HG03108 (cell line): ENCODE results near the gene UTS2R.
"Not testable (repeated sequence)": the region's sequence is repeated elsewhere in the genome, so short reads cannot be mapped to it uniquely, and the experiment has no call there.

Experiments
- ATAC-seq: cut with Tn5 transposase; IDR thresholded peaks from one replicate; pipeline ENCODE4 v1.9.1; 2021; ENCODE audit warnings: moderate library complexity; ENCODE audit not compliant: unreplicated experiment

Gene UTS2R

DNA sequence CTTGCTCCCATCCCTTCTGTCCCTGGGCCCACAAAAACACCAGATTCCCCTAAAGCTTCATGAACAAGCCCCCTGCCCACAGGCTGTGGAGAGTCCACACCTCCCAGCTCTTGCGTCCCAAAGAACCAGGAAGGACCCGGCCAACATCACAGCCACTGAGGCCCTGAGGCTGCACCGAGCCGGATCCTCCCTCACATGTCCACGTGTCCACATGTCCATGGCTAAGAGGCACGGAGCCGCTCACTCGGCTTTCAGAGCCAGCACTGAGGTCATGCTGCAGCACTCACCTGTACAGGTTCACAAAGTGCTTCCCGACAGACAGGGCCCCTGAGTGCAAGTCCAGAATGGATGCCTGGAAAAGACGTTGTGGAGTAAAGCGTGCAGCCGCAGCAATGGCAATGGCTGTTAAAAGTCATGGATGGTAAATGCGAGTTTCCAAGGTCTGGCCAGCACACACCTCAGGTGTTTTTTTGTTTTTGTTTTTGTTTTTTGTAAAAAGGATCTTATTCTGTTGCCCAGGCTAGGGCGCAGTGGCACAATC, 34.6 kb downstream of the UTS2R start:
- ATAC-seq = no peak

DNA sequence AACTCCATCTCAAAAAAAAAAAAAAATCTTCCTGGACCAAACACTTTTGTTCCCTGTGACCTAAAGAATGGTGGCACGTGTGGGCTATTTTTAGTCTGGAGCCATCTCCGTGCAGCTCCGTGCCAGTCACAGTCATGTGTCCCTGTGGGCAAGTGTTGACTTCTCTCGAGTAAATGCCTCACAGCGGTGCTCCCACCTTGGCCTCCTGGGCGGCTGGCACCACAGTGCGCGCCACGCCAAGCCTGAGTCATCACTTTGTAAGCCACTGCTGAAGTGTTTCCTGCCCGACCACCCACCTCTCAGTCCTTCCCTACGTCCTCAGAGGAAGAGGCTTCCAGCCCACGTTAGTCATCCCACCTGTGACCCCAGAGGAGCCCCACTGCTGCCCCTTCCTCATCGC, 35.7 kb downstream of the UTS2R start:
- ATAC-seq = no peak

DNA sequence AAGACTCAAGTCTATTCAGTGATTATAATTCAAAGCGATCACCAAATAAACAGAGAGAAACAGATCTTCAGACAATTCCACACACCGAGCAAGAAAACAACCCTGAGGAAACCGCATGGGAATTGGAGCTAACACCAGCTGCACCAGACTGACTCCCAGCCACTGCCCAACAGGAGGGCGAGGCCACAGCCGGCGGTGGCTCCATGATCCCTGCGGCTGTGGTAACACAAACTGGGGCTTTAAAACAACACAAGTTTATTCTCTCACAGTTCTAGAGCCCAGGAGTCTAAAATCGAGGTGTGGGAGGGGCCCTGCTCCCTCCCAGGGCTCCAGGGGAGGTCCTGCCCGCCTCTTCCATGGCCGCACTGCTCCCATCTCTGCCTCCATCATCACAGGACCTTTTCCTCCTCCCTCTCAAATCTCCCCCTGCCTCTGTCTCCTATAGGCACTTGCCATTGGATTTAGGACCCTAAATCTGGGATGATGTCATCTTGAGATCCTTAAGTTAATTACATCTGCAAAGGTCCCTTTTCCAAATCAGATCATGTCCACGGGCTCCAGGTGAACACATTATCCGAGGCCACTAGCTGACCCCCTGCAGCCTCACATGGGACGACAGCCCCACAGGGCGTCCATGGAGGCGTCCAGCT, 36.8 kb downstream of the UTS2R start:
- no peak for ATAC-seq

DNA sequence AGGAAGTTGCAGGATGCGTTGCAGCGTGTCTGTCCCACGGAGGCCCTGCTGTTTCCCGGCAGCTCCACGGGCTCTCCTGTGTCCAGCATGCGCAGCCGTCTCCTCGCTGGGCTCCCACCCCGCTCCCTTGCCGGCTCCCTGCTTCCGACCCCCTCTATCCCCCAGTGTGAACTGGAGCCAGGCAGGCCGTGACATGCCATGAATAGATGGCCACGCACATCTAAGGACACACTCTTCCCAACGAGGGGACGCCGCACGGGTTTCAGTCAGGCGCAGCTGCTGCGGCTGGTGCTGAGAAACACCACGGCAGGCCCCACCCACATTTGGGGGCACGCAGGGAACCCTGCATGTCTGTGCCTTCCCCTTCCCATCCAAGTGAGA, 37.4 kb downstream of the UTS2R start:
- no peak for ATAC-seq

DNA sequence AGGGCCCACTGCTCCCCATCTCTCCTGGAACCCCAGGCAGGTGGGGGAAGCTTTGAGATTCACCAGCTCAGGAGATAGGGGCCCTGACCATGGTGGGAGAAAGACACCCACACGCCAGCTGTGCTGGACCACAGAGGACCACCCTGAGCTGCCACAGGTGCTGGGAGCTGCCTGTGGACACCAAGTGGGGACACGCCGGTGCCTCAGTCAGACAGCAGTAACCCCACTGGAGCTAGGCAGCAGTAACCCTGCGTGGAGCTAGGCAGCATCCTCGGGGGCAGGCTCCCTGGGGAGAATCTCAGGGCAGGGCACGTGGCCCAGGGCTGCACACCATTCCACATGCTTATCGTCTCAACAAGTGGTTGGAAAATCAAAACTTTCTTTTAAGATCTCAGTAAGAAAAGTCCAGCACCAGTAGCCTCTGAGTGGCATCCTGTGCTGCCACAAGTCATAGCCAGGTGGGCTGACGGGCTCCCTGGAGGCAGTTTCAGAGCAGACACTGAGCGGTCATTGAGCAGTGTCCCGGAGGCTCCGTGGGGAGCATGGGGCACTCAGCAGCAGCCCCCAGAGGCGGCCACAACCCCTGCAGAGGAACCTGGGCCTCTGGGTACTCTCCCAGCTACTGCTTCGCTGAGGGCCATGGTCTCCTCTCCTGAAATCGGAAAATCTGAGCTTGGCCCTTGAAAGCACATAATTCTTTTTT, 38.6 kb downstream of the UTS2R start:
- no peak for ATAC-seq

DNA sequence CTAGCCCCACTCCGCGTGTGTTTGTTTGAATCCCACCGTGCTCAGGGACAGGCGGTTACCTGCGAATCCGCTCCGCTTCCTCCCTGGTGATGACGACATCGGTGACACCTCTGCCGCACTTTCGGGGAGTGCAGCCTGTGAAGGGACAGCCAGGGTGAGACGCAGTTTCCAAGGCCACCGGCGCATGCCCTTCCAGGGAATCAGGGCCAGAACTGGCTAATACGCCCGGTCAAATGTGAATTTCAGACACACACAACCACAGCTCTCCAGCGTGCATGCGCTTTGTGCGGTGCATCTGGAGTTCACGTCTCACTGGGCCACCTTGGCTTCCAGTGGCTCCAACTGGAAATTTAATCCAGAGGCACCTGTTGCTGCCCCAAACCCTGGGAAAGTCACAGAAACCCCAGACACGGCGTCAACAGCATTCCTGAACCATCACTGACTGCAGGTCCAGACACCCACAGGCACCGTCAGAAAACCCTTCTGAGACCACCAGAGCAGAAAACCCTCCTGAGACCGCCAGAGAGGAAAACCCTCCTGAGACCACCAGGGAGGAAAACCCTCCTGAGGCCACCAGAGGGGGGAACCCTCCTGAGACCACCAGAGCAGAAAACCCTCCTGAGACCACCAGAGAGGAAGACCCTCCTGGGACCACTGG, 40.0 kb downstream of the UTS2R start:
- no peak for ATAC-seq

DNA sequence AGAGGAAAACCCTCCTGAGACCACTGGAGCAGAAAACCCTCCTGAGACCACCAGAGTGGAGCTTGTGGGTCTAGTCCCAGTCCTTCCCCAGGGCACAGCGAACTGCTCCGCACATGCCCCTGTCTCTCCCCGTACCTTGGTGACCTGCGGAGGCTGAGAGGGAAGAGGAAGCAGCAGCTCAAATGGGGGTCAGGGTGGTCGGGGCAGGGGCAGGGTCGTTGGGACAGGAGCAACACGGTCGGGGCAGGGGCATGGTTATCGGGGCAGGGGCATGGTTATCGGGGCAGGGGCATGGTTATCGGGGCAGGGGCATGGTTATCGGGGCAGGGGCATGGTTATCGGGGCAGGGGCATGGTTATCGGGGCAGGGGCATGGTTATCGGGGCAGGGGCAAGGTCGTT, 40.5 kb downstream of the UTS2R start:
- ATAC-seq = not testable (repeated sequence)

DNA sequence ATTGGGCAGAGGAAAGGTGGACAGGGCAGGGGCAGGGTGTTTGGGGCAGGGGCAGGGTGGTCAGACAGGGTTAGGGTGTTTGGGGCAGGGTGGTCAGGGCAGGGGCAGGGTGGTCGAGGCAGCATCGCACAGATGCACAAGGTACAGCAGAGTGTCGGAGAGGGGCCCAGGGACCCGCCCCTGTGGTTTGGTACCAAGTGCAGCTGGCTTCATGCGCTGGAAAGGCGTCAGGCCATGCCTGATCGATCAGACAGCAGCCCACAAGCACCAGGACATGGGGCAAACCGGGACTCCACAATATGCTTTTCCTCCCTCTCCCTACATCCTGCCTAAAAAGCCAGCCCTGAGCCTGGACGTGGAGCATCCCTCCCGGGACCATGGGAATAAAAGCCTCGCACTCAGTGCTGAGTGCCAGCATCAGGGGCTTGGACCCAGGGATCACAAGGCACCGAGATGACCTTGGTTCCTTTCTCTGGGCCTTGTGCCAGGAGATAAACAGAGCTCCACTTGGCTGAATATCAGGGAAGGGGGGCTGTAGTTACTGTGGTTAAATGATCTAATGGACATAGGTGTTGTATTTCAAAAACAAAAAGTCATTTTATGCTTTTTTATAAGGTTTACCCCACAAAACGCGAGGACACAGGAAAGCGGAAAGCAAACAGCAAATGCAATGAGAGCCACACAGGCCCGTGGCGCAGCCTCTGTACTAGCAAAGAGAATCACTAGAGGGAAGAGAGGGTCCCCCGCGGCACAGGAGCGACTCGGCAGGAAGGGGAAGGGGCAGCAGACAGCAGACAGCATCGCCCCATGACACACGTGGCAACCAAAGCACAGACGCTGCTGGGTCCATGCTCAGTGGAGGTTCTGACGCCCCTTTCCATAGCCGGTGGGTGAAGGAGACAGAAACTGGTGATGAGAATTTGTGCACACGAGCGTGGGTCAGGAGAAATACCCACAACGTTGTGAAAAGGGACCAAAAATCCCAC, 41.3 kb downstream of the UTS2R start:
- no peak for ATAC-seq

DNA sequence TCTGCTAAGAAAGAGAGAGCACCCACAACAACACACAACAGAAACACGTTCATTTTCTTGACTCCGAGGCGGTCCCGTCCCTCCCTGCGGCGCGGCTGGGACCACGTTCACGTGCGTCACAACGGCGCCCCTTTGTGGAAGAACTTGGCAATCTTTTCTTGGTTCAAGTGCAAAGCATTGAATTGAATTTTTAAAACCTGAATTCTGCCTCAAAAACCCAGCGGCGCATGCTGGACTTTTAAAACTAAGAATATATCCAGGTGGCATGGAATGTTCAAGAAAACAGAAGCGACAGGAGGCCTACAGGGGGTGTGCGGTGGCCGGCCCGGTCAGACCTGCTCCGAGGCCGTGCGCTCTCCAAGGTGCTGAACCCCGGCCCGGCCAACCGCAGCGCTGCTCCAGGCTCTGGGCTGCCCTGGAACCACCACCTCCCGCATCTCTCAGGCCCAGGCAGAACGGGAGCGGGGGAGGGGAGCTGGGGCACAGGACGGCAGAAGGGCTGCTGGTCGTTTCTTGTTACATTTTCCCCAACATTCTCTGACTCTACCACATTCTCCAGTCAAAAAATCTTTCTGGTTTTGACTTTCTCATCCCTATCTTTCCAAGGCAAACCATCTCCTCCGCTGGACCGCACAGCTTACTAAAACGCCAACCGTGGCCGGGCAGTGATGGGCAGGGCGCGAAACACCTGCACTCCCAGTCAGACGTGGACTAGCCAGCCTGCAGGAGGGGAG, 43.1 kb downstream of the UTS2R start:
- no peak for ATAC-seq

DNA sequence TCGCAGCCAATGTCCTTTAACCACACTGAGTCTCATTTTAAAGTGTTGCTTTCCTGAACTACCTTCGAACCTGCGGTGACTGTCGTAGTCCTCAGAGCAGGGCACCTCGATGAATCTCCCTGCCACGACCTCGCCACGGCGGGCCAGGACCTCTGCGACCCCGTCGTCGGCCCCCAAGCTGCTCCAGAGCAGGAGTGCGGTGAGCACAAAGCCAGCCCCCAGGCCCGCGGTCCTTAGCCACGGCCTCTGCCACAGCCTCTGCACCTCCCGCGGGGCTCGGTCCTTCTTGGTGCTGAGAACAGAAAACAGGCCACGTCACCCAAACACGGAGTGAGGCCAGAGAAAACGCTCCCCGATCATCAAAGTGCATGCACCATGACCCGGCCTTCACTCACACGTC, 43.8 kb downstream of the UTS2R start:
- no peak for ATAC-seq

DNA sequence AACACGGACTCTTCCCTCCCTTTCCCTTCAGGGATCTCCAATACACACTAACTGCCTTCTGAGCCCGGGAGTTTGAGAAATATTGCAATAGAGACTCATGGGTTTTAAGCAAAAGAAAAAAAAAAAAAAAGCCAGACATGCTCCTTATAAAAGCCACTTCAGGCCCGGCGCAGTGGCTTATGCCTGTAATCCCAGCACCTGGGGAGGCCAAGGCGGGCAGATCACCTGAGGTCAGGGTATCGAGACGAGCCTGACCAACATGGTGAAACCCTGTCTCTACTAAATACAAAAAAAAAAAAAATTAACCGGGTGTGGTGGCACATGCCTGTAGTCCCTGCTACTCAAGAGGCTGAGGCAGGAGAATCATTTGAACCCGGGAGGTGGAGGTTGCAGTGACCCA, 44.2 kb downstream of the UTS2R start:
- no peak for ATAC-seq

DNA sequence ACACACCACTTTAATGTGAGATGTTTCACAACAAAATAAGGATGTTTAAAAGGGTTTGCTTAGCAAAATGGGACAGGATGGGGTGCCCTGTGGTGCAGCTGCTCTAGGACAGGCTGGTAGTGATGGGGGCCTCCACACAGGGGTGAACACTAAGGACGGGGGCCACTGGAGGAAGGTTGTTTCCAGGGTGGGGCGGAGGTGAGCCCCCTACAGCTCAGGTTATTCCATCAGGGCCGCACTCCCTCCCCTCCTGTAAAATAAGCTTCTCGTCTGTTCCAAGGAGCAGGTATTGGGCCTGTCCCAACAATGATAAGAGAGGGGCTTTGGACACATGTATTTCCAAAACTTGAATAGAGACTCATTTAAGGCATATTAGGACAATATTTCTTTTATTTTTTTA, 44.7 kb downstream of the UTS2R start:
- ATAC-seq = no peak

DNA sequence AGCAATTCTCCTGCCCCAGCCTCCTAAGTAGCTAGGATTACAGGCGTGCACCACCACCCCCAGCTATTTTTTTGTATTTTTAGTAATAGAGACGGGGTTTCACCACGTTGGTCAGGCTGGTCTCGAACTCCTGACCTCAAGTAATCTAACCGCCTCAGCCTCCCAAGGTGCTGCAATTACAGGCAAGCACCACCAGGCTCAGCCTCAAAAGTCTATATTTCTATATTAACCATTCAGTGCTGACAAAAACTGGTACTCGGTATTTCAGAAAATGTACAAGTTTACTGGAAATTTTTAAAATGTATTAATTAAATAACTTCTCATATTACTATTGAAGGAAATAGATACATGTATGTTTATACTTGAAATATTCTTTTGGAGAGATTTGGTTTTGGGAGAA, 45.2 kb downstream of the UTS2R start:
- no peak for ATAC-seq

DNA sequence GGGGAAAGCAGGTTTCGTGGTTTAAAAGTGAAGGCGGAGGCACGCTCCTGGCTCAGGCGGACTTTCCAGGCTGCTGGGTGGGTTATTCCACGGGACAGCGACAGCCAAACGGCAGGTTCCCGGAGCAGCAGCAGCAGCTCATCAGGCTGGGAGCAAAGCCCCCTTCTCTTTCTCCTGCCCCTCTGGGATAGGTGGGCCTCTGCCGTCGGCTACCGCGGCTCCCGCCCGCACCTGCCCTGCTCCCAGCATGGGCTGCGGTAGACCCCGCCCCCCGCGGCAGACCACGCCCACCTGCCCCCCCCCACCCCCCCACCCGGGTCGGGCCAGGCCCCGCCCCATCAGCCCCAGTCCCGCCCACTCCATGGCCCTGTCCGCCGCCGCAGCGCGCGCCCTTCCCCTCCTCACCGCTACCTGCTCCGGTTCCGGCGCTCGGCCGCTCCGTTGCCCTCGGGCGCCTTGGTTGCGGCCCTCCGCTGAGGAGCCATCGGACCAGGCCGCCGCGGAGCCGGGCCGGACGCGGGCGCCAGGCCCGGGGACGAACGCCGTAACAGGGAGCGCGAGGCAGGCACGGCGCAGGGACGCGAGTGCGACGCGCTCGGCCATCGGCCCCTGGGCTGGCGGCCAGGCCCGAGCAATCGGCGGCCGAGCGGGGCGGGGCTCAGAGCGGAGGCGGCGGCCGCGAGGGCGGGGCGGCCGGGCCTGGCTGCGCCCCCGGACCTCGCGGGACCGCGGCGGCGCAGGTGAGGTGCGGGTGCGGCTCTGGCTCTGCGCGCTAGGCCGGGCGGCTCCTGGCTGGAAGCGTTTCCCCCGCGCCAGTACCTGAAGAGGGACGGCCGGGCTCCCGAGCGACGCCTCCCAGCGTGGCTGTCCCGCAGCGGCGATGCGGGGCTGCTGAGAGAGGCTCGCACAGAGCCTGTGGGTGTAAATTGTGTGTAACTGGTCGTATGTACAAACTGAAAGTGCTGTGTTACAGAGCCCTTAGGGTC, 46.7 kb downstream of the UTS2R start, which contains the start of the genes HEXD and OGFOD3:
Gene HEXD (plus strand): TSS at position 347 of the 986 bp plus-strand sequence. CDS start 1,453 bp downstream, outside the sequence.
Gene OGFOD3 (minus strand): TSS at position 586 of the 986 bp plus-strand sequence. CDS start 101 bp downstream, at position 485.
- peak; percentile 66 for ATAC-seq

DNA sequence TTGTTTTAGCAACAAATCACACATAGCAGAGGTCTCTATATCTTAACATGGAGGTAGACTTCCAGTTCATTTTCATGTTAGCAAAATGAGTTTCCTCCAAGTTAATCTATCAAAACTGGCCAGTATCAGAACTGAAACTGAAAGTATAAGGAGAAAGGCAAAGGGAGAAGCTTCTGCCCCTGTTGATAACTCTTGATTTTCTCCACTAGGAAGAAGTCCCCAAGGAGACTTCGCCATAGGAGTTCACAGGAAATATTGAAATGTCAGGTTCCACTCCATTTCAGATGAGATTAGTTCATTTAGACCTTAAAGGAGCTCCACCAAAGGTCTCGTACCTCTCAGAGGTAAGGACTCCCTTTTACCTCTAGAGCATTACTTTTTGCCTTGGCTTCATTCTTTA, 48.0 kb downstream of the UTS2R start:
- ATAC-seq = no peak

DNA sequence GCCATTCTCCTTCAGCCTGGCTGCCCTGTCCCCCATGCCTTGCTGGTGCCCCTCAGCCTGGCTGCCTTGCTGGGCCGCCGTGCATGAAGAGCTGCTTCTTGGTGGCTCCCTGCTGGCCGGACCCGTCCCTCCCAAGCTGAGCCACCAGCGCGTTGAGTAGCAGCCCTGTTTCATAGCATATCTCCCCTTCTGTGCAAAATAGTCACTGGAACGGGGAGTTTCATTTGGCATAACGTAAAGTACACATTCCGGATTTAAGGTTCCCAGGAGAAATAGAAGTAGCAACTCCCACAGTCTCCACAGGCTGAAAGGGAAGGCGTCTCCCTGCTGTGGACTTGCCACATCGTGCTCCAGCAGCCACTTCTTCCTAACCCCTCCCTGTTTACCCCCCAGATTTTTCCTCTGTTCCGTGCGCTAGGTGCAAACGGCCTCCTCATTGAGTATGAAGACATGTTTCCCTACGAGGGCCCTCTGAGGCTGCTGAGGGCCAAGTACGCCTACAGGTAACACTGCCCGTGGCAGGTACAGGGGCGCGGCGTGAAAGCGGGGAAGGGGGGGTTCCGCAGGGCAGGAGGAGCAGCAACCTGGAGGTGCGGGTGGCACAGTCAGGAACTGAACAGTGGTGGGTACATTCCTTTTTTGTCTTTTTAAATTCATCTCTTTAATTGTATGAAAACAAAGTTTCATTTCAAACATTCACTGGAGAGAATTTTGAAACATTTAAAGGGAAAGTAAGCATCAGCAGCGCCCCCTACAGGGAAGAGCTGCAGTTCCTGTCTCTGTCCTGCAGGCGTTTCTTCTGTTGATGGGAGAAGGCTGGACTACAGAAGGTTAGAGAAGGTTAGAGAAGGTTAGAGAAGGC, 52.7 kb downstream of the UTS2R start:
- ATAC-seq = no peak

DNA sequence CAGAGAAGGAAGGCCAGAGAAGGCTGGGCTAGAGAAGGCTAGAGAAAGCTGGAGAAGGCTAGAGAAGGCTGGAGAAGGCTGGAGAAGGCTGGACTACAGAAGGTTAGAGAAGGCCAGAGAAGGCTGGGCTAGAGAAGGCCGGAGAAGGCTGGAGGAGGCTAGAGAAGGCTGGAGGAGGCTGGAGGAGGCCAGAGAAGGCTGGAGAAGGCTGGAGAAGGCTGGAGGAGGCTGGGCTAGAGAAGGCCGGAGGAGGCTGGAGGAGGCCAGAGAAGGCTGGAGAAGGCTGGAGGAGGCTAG, 53.2 kb downstream of the UTS2R start:
- ATAC-seq = no peak
